AG08396 (cell line): ENCODE results near the gene SLC2A10.
"Not testable (repeated sequence)": the region's sequence is repeated elsewhere in the genome, so short reads cannot be mapped to it uniquely, and the experiment has no call there.

Experiments used
- DNase-seq: peaks from one replicate; pipeline ENCODE4 v3.0.0; 2012; ENCODE audit warnings: low spot score, mixed read lengths

The SLC2A10 gene

GRCh38 chr20:46709459-46710152 is at the start of gene SLC2A10:
Gene SLC2A10, plus strand, starts transcription at chr20:46709649. Its CDS starts 88 bp downstream, at chr20:46709737.
- DNase-seq, result peak; percentile 89

DNA sequence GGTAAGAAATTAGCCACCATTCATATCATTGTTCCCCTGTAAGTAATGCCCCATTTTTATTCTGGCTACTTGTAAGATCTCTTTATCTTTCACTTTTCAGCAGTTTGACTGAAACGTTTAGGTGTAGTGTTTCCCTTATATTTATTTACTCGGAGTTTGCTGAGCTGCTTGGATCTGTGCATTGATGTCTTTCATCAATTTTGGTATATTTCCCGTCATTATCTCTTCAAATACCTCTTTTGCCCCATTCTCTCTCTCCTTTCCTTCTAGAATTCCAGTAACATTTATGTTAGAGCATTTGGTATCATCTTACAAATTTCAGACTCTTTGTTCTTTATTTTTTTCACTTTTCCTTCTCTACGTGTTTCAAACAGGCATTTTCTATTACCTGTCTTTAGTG is 49.0 kb upstream of the SLC2A10 start:
- DNase-seq, result no peak

- no peak for DNase-seq
These were observed 47.8 kb upstream of the SLC2A10 start for GRCh38 chr20:46661659-46662058.

DNA sequence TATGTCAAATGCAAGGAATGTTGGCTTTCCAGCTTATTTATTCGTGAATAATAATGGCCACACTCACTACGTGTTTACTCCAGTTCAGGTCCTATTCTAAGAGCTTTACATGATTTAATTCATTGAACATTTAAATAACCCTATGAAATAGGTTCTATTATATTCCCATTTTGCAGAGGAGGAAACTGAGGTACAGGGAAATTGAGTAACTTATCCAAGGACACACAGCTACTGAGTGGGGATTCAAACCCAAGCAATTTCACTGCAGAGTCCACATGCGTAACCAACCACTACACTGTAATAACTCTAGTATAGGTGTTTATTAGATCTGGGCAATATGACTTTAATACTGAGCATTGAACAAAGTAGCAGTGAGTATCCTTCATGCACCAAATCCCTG is 45.9 kb upstream of the SLC2A10 start:
- DNase-seq, result no peak

DNA sequence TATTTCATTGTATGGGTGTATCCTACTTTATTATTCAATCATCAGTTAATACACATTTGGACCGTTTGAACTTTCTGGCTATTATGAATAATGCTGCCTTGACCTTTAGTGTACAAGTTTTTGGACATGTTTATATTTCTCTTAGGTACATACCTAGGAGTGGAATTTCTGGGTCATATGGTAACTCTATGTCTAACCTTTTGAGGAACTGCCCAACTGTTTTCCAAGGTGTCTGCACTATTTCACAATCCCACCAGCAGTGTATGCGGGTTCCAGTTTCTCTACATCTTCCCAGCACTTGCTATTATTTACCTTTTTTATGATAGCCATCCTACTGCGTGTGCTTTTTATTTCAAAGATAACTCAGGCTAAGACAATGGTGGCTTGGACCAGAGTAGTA is 43.8 kb upstream of the SLC2A10 start:
- no peak for DNase-seq

DNA sequence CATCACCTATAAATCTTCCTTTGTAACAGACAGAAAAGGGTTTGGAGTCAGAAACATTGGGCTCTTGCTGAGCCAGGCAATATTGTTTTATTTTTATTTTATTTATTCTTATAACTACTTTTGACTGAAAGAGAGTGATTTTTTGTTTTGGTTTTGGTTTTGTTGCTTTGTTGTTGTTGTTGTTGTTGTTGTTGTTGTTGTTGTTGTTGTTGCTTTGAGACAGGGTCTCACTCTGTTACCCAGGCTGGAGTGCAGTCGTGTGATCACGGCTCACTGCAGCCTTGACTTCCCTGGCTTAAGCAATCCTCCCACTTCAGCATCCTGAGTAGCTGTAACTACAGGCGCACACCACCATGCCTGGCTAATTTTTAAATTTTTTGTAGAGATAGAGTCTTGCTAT is 43.1 kb upstream of the SLC2A10 start:
- no peak for DNase-seq

DNA sequence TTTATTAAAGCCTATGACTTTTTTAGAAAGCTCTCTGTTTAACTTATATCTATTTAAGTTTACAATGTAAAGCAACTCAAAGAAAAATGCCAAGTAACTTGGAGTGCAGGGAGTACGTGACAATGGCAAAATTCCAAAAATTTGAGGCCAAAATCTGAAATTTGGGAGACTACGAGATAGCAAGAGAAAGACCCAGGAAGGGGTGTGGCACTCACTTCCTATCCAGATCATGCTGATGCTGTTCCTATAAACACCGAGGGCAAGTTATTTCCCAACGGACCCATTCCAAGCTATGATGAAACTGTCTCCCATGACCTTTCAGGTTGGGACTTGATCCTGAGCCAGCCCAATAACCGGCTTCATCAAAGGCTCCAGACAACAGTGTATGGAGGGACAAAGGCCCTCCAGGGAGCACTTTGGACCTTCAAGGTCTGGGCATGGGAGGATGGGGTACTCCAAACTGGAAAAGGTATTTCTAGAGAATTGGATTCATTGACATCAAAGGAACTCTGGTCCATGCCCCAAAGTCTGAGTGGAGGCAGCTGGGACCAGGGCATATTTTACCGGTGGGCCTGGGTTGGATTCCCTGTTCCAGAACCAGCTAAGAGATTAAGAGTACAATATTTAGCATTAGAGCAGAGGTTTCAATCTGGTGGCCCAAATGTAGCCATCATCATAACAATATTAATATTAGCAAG is 42.5 kb upstream of the SLC2A10 start:
- no peak for DNase-seq

DNA sequence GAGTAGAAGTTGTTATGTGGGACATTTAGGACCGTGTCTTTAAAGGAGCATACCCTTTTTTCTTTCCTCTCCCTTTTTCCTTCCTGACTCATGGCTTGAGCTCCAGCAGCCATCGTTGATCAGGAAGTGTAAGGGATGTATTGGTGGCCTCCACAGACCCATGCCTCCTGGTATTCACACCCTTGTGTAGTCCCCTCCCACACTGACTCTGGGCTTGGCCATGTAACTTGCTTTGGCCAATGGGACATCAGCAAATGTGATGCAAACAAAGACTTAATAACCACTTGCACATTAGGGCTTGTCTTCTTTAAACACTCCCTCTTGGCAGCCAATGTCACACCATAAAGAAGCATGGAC is 39.2 kb upstream of the SLC2A10 start:
- DNase-seq, result no peak

GRCh38 chr20:46670585-46671584 is 38.6 kb upstream of the SLC2A10 start:
- no peak for DNase-seq

GRCh38 chr20:46671866-46672542 is 37.4 kb upstream of the SLC2A10 start:
- DNase-seq, result no peak

GRCh38 chr20:46672543-46673148 is 36.8 kb upstream of the SLC2A10 start:
- no peak for DNase-seq

- no peak for DNase-seq
These were observed 35.8 kb upstream of the SLC2A10 start for GRCh38 chr20:46673394-46674252.

DNA sequence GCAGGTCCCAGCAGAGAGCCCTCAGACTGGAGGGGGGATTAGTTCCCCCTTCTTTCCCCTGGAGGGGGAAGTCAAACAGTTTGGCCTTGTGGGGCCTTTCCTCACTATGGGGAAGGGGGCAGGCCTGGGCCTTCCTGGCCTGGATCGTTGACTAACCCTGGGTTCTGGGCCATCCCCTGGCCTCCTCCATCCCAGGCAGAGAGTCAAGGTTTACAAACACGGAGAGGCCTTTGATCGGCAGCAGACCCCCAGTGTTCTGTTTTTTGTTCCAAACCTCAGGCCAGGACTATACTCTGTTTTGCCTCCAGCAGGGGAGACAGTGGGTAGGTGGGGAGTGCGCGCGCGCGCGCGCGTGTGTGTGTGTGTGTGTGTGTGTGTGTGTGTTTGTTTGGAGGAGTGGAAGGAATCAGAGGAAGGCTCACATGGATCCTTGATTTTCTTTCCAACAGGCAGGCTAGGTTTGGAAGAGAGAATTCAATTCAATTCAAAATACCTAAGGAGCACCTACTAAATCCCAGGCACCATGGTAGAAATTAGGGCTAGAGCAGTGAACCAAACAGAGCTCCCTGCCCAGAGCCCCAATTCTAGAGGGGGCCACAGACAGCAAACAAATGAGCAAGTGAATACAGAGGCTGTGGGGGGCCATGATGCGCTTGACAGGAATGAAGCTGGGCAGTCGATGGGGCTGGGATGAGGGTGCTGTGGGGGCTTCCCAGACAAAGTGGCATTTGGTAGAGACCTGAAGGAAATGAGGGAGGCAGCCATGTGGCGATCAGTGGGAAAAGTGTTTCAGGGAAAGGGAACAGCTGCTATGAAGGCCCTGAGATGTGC is 35.0 kb upstream of the SLC2A10 start:
- DNase-seq, result no peak

GRCh38 chr20:46676649-46677316 is 32.7 kb upstream of the SLC2A10 start:
- DNase-seq, result not testable (repeated sequence)

DNA sequence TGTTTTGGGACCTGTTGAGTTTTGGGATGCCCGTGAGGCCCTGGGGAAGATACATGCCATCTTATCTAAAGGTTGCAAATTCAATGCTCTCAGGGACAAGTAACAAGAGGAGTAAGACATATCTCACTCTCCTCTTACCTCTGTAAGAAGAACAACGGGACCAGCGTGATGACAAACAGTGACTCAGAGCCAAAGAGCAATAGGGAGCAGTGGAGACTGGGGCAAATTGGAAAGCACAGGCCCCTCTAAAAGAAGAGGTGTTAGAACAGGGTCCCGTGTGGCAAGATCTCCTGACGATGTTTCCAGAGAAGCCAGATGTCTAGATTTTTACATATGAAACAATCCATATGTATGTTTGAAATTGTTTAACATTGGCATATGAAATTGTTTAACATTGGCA is 31.8 kb upstream of the SLC2A10 start:
- no peak for DNase-seq

DNA sequence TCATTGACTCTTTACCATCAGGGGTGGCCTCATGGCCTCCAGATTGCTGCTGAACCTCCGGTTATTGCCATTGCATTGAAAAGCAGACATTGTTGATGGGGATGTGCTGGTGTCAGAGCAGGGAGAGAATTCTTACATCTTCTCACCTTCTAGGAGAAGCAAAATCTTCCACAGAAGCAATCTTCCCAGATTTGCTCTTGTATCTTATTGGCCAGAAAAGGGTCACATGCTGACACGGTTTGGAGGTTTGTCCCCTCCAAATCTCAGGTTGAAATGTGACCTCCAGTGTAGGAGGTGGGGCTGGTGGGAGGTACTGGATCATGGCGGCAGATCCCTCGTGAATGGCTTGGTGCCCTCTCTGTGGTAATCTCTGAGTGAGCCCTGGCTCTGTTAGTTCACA is 30.9 kb upstream of the SLC2A10 start:
- no peak for DNase-seq

DNA sequence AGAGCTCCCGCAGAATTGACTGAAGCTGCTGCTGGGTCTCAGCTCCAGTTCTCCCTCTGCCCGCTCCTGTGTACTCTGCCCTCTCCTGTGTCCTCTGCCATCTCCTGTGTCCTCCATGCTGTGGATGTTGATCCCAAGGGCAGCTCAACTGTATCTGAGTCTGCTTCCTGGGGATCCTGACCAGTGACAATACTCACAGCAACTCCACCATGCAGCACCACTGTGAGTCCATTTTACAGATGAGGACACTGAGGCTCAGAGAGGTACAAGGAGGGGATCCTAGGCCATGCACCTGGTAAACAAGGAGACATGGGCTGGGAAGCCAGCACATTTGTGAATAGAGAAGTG is 28.8 kb upstream of the SLC2A10 start:
- no peak for DNase-seq

DNA sequence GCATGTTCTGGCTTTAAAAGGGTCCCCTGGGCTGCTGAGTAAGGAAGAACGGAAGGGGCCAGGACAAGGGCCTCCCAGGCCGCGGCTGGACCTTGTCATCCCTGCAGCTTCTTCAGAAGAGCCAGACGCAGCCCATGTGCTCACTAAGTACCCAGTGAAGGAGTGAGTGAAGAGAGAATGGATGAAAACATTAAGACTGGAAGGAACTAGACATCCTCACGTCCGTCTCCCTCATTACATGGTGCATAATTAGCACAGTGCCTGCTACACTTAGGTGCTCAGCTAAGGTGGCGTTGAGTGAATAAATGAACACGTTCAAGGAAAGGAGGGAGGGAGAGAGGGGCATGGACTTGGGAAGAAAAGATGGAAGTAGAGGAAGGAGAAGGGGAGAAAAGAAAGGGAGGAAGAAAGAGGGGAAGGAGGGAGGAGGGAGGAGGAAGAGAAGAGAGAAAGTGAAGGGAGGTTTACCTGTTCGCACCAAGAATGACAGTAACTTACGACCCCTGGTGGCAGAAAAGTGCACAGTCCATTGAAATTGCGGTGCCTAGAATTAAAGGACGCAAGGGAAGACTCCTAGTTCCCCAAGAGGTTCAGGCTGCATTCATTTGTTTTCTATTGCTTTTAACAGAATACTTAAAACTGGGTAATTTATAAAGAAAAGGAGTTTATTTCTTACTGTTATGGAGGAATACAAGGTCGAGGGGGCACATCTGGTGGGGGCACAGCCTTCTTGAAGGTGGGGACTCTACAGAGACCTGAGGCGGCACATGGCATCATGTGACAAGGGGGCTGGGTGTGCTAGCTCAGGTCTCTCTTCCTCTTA is 28.2 kb upstream of the SLC2A10 start:
- DNase-seq, result peak; percentile 52
